ENCODE data around the gene TERB2. TPM values are rescaled to one million over a fixed set of nuclear protein-coding genes. Genes with fewer than 3 reads are reported as not detected.
"Not testable (repeated sequence)": the region's sequence is repeated elsewhere in the genome, so short reads cannot be mapped to it uniquely, and the experiment has no call there.

TERB2 gene
- total RNA-seq, 1 donor from 2014 or later, result not detected

- DNase-seq (ENCODE audit: low spot score); H3K36me3 Mint-ChIP-seq (ENCODE audit: low read depth, unreplicated experiment); H3K9me3 Mint-ChIP-seq (ENCODE audit: unreplicated experiment); H3K4me1 Mint-ChIP-seq (ENCODE audit: unreplicated experiment); H3K27me3 Mint-ChIP-seq (ENCODE audit: unreplicated experiment); H3K4me3 Mint-ChIP-seq (ENCODE audit: unreplicated experiment); H3K27ac Mint-ChIP-seq (ENCODE audit: unreplicated experiment): not testable (repeated sequence)
Observed at GRCh38 chr15:44958302-44958701, 1.8 kb downstream of the TERB2 start.

- no peak for TF ChIP-seq CTCF (IDR thresholded peaks at IDR 0.05; ENCODE audit: unreplicated experiment)
- Mint-ChIP-seq H3K36me3 (ENCODE audit: low read depth, unreplicated experiment) (no peaks in the 10 kb centered on the region), H3K4me1 (ENCODE audit: unreplicated experiment) (no peaks in the 10 kb centered on the region), H3K4me3 (ENCODE audit: unreplicated experiment) (no peak overlapping the region), H3K27ac (ENCODE audit: unreplicated experiment) (no peak overlapping the region), H3K27me3 (ENCODE audit: unreplicated experiment) (no peaks in the 10 kb centered on the region), H3K9me3 (ENCODE audit: unreplicated experiment) (no peaks in the 10 kb centered on the region)
- no peak for DNase-seq (ENCODE audit: low spot score)
Observed at GRCh38 chr15:44968475-44968874, 12.0 kb downstream of the TERB2 start.

- DNase-seq (ENCODE audit: low spot score), result no peak
- no peak overlapping the region for H3K27ac Mint-ChIP-seq (ENCODE audit: unreplicated experiment)
- H3K27me3 Mint-ChIP-seq (ENCODE audit: unreplicated experiment), result no peaks in the 10 kb centered on the region
- H3K36me3 Mint-ChIP-seq (ENCODE audit: low read depth, unreplicated experiment), result no peaks in the 10 kb centered on the region
- no peaks in the 10 kb centered on the region for H3K9me3 Mint-ChIP-seq (ENCODE audit: unreplicated experiment)
- H3K4me1 Mint-ChIP-seq (ENCODE audit: unreplicated experiment), result no peaks in the 10 kb centered on the region
- no peak for TF ChIP-seq CTCF (IDR thresholded peaks at IDR 0.05; ENCODE audit: unreplicated experiment)
- no peak overlapping the region for H3K4me3 Mint-ChIP-seq (ENCODE audit: unreplicated experiment)
Observed at GRCh38 chr15:44971036-44971435, 14.5 kb downstream of the TERB2 start.

GRCh38 chr15:44976183-44976582 lies 19.7 kb downstream of the TERB2 start:
- not testable (repeated sequence) for H3K4me1 Mint-ChIP-seq (ENCODE audit: unreplicated experiment); H3K27ac Mint-ChIP-seq (ENCODE audit: unreplicated experiment); H3K36me3 Mint-ChIP-seq (ENCODE audit: low read depth, unreplicated experiment); H3K27me3 Mint-ChIP-seq (ENCODE audit: unreplicated experiment); DNase-seq (ENCODE audit: low spot score); H3K4me3 Mint-ChIP-seq (ENCODE audit: unreplicated experiment); H3K9me3 Mint-ChIP-seq (ENCODE audit: unreplicated experiment)

GRCh38 chr15:44977781-44978180 lies 21.3 kb downstream of the TERB2 start:
- not testable (repeated sequence) for H3K4me1 Mint-ChIP-seq (ENCODE audit: unreplicated experiment); DNase-seq (ENCODE audit: low spot score); H3K27me3 Mint-ChIP-seq (ENCODE audit: unreplicated experiment); H3K9me3 Mint-ChIP-seq (ENCODE audit: unreplicated experiment); H3K27ac Mint-ChIP-seq (ENCODE audit: unreplicated experiment); H3K4me3 Mint-ChIP-seq (ENCODE audit: unreplicated experiment); H3K36me3 Mint-ChIP-seq (ENCODE audit: low read depth, unreplicated experiment)

- not testable (repeated sequence) for H3K36me3 Mint-ChIP-seq (ENCODE audit: low read depth, unreplicated experiment); DNase-seq (ENCODE audit: low spot score); H3K4me1 Mint-ChIP-seq (ENCODE audit: unreplicated experiment); H3K9me3 Mint-ChIP-seq (ENCODE audit: unreplicated experiment); H3K4me3 Mint-ChIP-seq (ENCODE audit: unreplicated experiment); H3K27ac Mint-ChIP-seq (ENCODE audit: unreplicated experiment); H3K27me3 Mint-ChIP-seq (ENCODE audit: unreplicated experiment)
Observed at GRCh38 chr15:44979617-44980339, 23.3 kb downstream of the TERB2 start.

- not testable (repeated sequence) for DNase-seq (ENCODE audit: low spot score); H3K36me3 Mint-ChIP-seq (ENCODE audit: low read depth, unreplicated experiment); H3K27me3 Mint-ChIP-seq (ENCODE audit: unreplicated experiment); H3K4me1 Mint-ChIP-seq (ENCODE audit: unreplicated experiment); H3K9me3 Mint-ChIP-seq (ENCODE audit: unreplicated experiment); H3K27ac Mint-ChIP-seq (ENCODE audit: unreplicated experiment); H3K4me3 Mint-ChIP-seq (ENCODE audit: unreplicated experiment)
Observed at GRCh38 chr15:44984144-44984543, 27.7 kb downstream of the TERB2 start.

- not testable (repeated sequence) for H3K27me3 Mint-ChIP-seq (ENCODE audit: unreplicated experiment); H3K4me3 Mint-ChIP-seq (ENCODE audit: unreplicated experiment); H3K9me3 Mint-ChIP-seq (ENCODE audit: unreplicated experiment); H3K4me1 Mint-ChIP-seq (ENCODE audit: unreplicated experiment); H3K27ac Mint-ChIP-seq (ENCODE audit: unreplicated experiment); H3K36me3 Mint-ChIP-seq (ENCODE audit: low read depth, unreplicated experiment); DNase-seq (ENCODE audit: low spot score)
Observed at GRCh38 chr15:44986346-44987055, 30.0 kb downstream of the TERB2 start.

GRCh38 chr15:44987711-44988110 lies 31.2 kb downstream of the TERB2 start:
- not testable (repeated sequence) for H3K4me1 Mint-ChIP-seq (ENCODE audit: unreplicated experiment); H3K27ac Mint-ChIP-seq (ENCODE audit: unreplicated experiment); H3K4me3 Mint-ChIP-seq (ENCODE audit: unreplicated experiment); H3K36me3 Mint-ChIP-seq (ENCODE audit: low read depth, unreplicated experiment); H3K27me3 Mint-ChIP-seq (ENCODE audit: unreplicated experiment); DNase-seq (ENCODE audit: low spot score); H3K9me3 Mint-ChIP-seq (ENCODE audit: unreplicated experiment)

GRCh38 chr15:44988184-44988869 lies 31.8 kb downstream of the TERB2 start:
- H3K36me3 Mint-ChIP-seq (ENCODE audit: low read depth, unreplicated experiment); H3K4me3 Mint-ChIP-seq (ENCODE audit: unreplicated experiment); H3K4me1 Mint-ChIP-seq (ENCODE audit: unreplicated experiment); H3K27ac Mint-ChIP-seq (ENCODE audit: unreplicated experiment); H3K27me3 Mint-ChIP-seq (ENCODE audit: unreplicated experiment); H3K9me3 Mint-ChIP-seq (ENCODE audit: unreplicated experiment); DNase-seq (ENCODE audit: low spot score): not testable (repeated sequence)

All from endothelial cell (in vitro differentiated cells).